Tongue (tissue), 2 donors: ENCODE results near the gene ARMH2. TPM values are rescaled to one million over a fixed set of nuclear protein-coding genes. Genes with fewer than 3 reads are reported as not detected.

Experiments used
- DNase-seq: peaks from one replicate; pipeline ENCODE4 v3.0.0-alpha.2; 2015
- total RNA-seq: library from RNA; depleted of rRNA; stranded (reverse); fragments of >200 nt; gene quantifications from one replicate; pipeline ENCODE4 v1.2.3, GENCODE V29; 2014

ARMH2 gene
- total RNA-seq, result not detected

- DNase-seq, result no peak
Measured at GRCh38 chr6:24798740-24799540, at the start of gene ARMH2. ARMH2 (minus strand) TSS chr6:24798917; CDS start chr6:24798857, 60 bp downstream.

GRCh38 chr6:24848461-24848860 is 49.7 kb upstream of the ARMH2 start:
- DNase-seq, result no peak

- no peak for DNase-seq
Measured at GRCh38 chr6:24847402-24847801, 48.7 kb upstream of the ARMH2 start.

DNA sequence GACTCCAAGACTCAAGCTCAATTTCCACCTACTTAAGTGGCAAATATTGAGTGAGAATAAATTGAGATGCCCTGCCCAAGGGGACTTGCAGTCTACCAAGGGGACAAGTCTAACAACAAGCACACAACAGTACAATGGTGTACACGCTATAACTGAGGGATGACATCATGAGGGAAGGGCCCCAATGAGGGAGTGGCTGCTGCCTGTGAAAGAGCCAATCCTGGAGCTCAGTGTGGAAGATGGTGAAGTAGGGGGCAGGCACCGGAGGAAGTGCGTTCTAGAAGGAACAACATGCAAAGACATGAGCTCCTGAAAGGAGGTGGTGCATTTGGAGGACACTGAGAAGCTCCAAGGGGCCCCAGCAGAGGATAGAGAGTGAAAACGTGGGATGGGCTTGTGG is 46.9 kb upstream of the ARMH2 start:
- DNase-seq, result no peak

DNA sequence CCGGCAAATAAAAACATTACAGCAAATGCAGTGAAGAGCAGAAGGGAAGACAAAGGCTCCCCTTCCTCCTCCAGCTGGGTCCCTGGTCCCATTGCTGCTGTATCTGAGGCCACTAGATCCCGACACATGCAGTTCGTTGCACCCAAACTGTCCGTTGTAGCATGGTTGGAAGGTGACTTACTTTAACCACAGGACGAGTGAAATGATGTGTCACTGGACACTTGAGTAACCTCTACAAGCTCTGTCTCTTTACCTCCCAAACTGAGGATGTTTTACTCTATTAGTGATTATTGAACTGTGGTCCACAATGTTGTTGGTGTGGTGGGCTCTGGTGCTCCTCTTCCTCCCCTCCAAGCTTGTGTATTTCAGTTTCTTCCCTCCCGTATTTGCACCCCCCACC is 46.2 kb upstream of the ARMH2 start:
- no peak for DNase-seq

- DNase-seq, result no peak
Measured at GRCh38 chr6:24844061-24844460, 45.3 kb upstream of the ARMH2 start.

DNA sequence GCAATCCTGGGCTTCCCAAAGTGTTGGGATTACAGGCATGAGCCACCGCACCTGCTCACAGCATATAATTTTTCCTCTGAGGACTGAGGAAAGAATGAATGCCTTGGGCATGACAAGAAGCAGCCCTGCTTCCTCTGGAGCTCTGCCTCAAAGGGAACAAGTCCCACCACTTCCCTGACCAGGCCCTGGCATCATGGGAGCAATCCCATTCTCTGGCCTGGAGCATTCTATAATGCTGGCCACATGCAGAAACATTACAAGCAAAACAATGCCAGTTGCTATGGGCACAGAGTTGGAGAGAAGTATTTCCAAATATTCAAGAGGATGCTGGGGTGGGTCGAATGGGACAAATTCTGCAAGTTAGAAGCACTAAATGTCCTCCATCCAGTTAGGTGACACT is 41.5 kb upstream of the ARMH2 start:
- DNase-seq, result no peak

DNA sequence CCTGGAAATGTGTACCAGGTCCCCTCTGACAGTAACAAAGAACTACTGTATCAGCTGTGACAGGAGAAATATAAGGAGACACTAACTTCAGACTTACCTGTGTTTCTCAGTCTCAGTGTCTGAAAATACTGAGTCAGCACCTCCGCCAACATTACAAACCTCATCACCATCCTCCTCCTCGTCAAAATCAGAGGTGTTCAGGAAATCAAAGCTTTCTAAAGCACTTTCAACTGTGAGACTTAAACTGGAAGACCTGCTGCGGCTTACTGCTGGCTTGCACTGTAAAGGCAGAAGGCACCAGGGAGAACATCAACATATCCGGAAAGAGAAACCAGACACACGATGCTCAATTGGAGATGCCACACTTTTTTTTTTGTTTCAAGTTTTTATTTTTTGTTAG is 40.3 kb upstream of the ARMH2 start:
- DNase-seq, result no peak

GRCh38 chr6:24838081-24838480 is 39.4 kb upstream of the ARMH2 start:
- no peak for DNase-seq

GRCh38 chr6:24836109-24836508 is 37.4 kb upstream of the ARMH2 start:
- peak; percentile 37 for DNase-seq

GRCh38 chr6:24833711-24834386 is 35.1 kb upstream of the ARMH2 start:
- no peak for DNase-seq

DNA sequence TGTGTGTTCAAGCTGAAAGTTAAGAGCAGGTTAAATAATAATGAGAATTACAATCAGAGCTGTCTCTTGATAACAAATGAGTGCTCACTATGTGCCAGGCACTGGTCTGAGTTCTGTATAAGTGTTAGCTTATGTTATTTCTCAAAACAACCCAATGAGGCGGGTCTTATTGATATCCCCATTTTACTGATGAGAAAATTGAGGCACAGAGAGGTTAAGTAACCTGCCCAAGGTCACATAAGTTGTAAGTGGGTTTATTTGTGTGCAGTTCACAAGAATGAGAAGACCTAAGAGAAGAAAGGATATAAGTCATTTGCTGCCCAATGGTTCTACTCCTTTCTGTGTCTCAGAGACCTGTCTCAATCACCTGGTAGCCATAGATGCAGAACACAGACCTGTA is 34.1 kb upstream of the ARMH2 start:
- DNase-seq, result no peak

- no peak for DNase-seq
Measured at GRCh38 chr6:24831771-24832716, 33.3 kb upstream of the ARMH2 start.

- no peak for DNase-seq
Measured at GRCh38 chr6:24829657-24830056, 30.9 kb upstream of the ARMH2 start.

DNA sequence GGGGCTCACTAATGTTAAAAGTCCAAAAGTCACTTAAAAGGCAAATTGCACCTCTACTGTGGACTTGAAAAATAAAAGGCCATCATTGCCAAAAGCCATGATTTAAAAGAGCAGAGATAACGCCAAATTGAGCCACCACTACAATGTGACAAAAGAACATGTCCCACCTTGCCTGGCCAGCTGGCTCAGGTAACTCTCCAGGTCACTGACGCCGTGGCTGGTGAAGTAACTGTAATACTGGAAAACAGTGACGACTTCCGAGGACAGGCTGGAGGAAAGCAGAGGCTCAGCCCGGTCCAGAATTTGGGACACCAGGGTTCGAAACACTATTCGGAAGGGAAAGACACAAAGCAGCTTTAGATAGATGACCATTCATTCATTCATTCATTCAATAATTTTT is 29.3 kb upstream of the ARMH2 start:
- no peak for DNase-seq

DNA sequence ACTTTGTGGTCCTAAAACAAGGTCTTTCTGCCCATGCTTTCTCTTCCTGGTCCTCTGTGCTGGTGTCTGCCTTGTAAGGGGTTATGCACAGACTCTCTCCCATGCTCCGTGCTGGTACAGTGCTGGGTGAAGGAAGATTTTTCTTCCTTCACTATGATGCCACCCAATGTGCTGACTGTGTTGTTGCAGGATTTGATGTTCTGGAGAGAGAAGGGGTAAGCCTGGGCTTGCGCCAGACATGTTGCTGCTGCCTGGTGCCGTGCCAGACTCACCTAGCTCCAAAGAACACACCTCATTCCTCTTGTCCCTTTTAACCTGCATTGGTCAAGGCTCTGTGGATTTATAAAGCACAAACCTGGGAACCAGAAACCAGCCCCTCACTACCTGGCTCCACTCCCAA is 28.4 kb upstream of the ARMH2 start:
- no peak for DNase-seq

GRCh38 chr6:24825130-24825630 is 26.5 kb upstream of the ARMH2 start:
- DNase-seq, result no peak

DNA sequence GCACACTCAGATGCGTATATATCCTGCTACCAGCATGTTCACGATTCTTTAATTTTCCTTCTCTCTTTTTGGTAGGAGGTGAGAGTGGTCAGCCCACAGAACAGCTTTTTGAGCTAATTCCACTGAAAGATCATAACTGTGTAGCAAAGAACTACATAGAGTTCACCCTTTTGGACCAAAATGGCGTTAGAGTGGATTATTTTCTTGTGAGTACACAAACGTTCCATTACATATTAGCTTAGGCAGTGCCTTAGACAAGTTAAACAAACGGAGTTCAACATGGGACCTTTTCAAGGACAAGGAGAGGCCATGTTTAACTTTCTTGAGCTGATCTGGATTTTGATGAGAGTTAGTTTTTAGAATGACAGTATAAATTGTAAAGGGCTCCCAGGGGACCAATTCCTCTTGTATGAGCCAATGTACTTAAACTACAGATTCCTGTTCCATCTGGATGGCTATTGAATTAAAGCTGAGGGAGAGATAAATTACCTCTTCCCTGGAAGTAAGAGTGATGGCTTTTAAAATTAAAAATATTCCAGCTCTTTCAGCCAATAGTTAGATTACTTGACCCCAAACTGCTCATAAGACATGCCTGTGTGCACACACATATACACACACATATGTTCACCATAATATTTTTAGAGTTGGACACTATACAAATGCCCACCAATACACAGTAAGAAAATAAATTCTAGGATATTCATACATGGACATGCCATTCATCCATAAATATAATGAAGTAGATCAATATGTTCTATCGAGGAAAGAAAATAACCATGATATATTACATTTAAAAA is 25.6 kb upstream of the ARMH2 start:
- no peak for DNase-seq

DNA sequence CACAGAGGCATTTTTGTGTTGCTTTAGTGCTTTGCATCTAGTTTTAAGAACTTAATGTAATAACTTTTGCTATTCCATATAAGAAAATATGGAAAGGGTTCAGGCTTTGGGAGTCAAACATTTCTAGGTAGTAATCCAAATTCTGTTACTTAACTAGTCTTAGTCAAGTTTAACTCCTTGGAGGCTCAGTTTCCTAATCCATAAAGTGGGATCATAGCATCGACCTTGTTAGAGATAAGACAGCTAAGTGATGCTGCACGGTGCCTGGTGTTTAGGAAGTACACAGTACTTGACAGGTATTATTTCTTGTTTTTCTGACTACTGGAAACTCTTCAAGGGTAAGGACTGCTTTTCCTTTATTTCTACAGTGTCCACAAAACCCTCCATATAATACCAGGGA is 24.5 kb upstream of the ARMH2 start:
- no peak for DNase-seq

DNA sequence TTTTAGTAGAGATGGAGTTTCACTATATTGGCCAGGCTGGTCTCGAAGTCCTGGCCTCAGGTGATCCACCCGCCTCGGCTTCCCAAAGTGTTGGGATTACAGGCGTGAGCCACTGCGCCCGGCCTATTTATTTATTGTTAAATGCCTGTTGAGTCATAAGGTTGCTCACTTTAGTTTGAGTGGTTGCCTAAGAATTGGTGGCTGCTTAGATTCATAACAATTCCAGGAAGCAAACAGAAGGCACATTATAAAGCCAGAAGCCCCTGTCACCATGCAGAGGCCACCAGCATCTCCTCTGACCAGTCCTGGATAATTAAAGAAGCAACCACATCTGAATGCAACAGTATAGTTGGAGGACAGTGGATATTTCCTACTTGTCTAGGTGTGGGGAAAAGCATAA is 24.0 kb upstream of the ARMH2 start:
- DNase-seq, result no peak

DNA sequence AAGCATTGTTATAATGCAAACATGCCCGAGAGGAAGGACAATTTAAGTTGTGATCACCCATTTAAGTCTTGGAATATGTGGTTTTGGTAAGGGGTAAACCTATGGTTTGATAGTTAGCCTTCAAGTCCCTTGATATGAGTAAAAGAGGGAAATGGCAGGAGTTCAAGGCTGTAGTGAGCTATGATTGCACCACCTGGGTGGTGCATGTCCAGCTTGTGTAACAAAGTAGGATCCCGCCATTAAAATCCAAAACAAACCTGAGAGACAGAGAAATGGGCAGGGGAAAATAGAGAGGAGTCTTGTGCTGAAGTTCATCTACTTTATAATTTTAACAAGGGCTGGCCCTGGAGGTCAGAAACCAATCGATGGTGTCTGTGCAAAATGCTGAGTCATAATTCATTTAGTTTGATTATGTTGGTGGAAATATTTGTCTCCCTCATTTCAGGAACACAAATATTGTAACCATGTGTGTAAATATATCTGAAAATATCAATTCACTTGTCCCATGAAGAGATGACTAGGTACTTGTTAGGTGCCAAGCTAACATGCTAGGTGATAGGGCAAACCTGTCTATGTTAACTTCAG is 23.2 kb upstream of the ARMH2 start:
- DNase-seq, result no peak
